GOT3 (cell line): ENCODE results near the gene FBH1.
"Not testable (repeated sequence)": the region's sequence is repeated elsewhere in the genome, so short reads cannot be mapped to it uniquely, and the experiment has no call there.

Experiments used
- DNase-seq: peaks from one replicate; lab custom pipeline; 2025; ENCODE audit warnings: mixed read lengths; lab: John Stamatoyannopoulos, UW

Gene FBH1

DNA sequence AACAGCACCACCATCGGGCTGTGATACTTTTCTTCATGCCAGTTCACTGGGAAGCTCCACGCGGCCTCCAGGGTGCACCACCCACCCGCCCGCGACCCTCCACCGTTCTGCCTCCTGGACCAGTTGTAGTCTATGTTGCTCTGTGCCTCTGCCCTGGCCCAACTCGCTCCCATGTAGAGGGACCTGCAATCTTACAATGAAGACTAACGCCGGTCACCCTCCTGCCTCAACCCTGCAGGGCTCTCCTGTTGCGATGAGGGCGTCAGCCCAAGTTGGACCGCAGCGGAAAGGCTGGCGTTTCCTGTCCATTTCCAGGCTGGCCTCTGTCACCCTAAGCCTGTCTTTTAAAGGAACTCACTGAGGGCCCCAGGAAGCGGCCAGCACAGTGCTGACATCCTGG is 52.4 kb downstream of the FBH1 start:
- no peak for DNase-seq

DNA sequence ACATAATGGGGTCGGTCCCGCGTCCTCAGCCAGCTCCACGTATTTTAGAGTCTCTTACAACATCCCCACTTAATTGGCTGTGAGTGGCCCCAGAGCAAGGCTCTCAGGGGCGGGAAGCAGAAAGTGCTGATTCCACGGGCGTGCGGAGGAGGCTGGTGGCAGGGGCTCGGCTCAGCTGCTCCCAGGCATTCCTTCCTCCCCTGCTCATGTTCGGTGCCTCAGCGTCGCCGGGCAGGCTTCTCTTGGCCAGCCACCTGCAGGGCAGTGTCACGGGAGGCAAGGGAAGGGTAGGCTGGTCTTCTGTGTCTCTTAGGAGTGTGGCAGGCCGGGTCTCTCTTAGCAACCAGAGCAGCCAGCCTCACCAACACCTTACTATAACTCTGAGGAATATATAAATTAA is 53.5 kb downstream of the FBH1 start:
- no peak for DNase-seq

DNA sequence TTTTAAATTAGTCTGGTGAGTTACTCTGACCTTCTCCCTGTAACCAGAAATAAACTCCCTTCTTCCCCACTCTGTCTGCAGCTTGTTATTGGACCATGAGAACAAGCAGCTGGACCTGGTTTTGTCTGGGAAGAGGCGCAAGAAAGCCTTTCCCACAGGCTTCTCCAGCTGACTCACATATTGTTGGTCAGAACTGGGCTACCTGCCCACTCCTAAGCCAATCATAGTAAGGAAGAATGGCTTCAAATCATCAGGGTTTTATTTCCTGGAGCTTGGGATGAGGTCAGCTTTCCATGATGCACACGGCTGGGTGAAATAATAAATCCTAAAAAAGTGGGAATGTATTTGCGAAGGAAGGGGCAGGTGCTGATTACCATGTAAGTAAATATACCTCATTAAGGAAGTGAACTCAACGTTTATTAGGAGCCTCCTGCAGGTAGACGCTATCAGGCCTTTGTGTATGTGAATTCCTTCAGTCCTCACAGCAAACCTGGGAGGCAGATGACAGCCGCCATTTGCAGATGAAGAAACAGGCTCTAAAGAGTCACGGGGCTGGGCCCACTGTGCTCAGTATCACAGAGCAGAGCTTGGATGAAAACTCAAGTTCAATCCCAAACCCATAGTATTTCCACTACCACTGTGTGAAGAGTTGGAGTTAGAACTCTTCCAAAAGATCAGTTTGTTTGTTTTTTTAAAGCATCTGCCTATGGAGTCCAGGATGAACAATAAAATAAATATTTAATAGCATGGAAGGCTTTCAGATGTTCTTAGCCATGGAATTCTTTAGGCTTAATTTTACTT is 54.5 kb downstream of the FBH1 start:
- peak; percentile 43 for DNase-seq

DNA sequence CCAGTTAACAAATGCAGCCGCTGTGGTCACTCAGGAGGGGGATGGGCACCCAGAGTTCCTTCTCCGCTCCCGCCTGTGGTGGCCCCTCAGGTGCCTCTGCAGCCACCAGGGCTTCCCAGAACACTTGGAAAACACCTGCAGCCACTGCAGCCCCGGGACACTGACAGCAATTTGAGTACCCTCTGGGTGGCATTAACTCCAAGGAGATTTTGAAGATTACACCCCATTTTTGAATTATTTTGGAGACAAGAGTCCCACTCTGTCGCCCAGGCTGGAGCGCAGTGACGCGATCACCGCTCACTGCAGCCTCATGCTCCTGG is 55.1 kb downstream of the FBH1 start:
- no peak for DNase-seq

DNA sequence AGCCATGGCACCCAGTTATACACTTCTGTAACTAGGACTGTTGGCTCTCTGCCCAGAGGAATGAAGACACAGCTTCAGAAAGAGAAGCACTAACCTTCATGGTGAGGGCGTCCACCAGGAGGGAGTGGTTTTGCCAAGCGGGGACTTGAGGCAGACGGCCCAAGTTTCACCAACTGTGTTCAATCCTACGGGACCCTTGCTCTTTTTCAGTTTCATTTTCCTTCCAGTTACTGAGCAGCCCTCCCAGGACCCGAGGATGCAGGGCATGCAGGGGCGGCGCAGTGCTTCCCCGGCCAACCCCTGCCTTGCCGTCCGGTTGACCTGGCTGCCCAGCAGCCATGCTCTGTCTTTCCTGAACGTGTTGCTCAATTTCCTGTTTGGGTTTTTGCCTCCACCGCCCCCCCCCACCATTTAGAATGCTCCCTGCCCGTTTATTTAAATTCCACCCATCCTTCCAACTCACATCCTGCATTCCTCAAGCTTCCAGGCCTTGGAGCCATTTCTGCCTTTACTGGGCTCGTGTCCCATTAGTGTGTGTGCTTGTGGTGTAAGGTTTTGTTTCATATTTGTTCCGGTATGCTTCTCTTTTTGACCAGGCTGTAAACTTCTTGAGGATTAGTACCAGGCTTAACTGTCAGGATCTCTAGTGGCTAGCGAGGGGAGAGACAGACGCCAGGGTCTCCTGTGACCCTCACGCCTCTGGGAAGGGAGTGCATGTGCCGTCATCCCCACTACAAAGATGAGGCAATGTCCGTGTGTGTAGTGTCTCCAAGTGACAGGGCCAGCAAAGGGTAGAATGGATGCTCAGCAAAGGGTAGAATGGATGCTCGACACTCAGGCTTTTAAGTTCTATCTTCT is 55.7 kb downstream of the FBH1 start:
- no peak for DNase-seq

DNA sequence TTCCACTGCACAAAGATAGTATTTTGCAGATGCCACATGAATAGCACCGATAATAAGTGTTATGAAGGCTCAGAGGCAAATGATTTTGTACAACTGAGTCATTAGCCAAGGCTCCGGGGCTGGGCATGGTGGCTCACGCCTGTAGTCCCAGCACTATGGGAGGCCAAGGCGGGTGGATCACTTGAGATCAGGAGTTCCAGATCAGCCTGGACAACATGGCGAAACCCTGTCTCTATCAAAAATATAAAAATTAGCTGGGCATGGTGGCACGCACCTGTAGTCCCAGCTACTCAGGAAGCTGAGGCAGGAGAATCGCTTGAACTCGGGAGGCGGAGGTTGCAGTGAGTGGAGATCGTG is 56.4 kb downstream of the FBH1 start:
- DNase-seq: not testable (repeated sequence)

DNA sequence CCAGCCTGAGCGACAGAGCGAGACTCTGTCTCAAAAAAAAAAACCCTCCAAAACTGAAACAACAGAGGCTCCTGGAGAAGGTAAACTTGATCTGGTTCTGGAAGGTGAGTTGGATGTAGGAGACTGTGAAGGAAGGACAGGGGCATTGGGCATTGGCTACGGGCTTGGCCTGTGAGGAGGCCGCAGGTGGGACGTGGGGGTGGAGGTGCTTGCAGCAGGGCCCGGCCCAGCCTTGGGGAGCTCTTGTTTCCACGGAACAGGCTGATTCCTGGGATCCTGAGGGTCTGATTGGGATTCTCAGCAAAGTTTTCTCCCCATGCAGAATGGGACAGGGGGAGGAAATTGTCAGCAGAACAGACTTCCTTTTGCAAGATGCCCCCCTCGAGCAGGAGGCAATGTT is 56.7 kb downstream of the FBH1 start:
- no peak for DNase-seq

DNA sequence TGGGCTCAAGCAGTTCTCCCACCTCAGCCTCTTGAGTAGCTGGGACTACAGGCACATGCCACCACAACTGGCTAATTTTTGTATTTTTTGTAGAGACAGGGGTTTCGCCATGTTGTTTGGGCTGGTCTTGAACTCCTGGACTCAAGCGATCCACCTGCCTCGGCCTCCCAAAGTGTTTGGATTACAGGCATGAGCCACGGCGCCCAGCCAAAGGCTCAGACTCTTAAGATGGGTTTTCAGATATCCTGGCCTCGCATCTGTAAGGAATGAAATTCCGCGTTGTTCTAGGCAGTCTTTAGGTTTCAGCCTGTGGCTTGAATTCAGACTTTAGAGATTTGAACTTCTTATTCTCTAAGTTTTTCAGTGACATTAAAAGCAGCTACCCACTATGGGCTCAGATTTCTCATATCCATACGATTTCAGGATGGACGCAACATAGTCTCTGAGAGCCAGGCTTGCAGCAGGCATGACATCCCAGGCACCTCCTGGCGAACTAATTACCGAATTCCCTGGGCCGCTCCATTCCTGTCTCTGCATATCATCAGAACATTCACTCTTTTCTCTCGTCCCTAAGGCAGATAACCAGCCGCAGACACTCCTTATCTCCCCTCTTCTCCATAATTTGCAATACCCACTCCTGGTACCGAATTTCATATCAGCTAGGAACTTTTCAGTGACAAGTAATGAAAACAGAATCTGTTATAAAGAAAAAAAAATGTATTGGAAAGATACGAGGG is 57.6 kb downstream of the FBH1 start:
- no peak for DNase-seq

DNA sequence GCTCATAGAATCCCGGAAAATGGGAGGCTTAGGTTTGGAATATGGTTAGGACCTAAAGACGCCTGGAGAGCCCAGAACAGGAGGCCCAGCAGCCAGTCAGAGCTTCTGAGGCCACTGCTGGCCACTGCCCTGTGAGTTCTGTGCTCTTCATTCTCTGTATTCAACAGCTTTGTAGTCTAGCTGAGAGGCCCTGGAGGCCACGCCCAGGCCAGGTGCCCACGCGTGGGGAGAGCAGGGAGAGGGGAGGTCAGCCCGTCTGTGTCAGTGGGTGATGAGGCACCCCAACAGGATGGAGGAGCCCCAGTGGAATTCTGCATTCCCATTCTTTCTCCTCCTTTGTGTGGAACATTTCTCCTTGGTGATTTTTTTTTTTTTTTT is 58.2 kb downstream of the FBH1 start:
- no peak for DNase-seq

DNA sequence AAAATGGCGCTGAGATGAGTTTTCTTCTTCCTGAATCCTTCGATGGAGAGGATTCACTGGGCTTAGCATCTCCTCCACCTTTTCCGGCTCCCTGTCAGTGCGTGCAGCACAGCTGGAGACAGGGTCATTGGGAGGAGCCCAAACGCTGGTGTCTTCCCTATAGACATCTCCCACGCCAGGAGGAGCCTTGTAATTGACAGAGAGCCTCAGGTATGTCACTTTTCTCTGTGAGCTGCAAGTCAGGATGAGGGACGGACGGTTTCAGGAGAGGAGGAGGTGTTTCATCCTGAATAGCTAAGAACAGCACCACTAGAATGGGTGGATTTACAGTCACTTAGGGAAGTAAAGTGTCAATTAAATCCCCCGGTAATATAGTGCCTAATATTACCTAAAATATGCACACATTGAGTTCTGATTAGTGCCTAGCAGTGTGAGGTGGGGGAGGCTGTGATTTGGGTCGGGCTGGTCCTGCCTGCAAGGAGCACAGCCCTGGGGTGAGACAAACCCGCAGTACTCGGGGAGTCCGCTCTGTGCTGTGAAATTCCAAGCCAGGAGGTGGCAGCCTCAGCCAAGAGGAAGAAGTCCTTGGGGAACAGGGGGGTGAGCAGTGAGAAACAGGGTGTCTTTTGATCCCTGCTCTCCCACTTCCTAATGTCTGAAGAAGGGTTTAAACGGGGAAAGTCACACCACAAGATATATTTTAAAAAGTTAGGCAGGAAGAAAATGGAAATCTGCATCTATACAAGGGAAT is 59.1 kb downstream of the FBH1 start:
- DNase-seq: no peak

DNA sequence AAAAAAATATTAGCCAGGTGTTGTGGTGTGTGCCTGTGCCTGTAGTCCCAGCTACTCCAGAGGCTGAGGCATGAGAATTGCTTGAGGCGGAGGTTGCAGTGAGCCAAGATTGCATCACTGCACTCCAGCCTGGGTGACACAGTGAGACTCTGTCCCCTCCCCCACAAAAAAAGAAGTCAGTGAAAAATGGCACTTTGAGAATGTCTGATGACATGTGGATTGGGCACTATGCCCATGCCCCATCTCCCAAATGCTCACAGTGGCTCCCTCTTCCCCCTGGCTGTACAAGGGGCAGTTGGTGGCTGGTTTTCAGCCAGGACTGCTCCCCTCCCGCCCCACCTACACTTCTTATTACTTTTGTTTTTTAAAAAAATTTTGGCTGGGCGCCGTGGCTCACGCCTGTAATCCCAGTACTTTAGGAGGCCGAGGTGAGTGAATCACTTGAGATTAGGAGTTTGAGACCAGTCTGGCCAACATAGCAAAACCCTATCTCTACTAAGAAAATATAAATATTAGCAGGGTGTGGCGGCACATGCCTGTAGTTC is 61.2 kb downstream of the FBH1 start:
- DNase-seq: no peak

DNA sequence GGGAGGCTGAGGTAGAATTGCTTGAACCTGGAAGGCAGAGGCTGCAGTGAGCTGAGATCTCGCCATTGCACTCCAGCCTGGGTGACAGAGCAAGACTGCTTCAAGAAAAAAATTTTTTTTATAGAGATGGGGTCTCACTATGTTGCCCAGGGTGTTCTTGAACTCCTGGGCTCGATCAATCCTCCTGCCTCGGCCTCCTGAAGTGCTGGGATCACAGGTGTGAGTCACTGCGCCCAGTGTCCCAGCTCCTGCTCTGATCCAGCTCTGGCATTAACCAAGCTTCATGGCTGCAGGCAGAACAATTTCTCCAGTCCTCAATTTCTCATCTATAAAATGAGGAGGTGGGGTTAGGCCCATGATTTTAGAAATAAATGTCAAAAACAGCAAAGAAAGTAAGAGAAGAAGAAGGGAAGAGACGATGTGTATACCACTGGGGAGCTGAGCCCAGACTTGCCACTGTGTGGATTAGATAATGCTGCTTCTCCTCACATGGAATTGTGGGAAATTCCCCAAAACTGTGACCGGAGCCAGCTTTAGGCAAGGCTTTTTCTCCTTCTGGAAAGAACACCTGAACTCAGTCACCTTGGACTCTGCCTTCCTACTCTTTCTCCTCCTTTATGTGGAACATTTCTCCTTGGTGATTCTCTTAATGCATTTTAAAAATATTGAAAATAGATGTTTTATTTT is 61.8 kb downstream of the FBH1 start:
- no peak for DNase-seq

DNA sequence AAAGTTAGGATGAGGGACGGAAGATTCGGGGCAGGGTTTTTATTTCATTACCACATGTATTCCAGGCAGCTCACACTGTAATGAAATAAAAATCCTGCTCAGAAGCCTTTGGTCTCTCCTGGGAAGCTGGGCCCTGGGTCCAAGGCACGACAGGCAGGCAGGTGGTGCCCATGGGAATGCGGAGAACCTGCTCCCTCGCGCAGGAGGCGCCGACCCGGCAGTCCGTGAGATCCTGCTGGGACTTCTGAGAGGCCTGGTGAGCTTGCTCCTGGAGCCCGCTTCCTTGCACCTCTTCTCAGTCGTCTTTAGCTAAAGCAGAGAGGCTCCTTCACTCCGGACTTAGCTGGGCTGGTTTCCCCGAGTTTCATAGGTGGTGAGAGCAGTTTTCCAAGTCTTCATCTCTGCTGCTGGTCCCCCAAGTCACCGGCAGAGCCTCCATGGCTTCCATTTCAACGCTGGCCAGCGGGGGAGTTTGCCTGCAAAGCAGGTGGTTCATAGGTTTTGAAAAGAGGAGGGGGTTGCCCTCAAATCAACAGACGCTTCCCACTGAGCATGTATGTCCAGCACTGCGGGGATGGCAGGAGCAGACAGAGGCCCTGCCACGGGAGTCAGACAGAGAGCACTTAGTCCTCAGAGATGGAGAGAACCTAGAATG is 62.8 kb downstream of the FBH1 start:
- no peak for DNase-seq

DNA sequence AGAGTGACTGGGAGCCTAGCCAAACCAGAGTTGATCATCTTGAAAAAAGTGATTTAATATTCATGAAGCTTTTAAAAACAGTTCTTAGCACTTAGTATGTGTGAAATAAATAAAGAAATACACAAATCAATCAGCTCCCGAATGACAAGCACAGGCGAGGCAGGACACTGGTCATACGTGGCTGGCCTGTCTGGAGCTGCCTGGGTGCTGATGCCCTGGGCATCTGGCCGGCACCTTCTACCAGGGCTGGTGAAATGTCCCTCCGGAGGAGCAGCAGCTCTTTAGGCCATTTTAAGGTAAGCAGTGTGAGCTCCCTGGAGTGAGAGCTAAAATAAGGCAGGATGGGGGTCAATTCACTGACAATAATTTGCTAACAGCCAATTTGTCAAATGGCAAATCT is 63.6 kb downstream of the FBH1 start:
- DNase-seq: no peak

DNA sequence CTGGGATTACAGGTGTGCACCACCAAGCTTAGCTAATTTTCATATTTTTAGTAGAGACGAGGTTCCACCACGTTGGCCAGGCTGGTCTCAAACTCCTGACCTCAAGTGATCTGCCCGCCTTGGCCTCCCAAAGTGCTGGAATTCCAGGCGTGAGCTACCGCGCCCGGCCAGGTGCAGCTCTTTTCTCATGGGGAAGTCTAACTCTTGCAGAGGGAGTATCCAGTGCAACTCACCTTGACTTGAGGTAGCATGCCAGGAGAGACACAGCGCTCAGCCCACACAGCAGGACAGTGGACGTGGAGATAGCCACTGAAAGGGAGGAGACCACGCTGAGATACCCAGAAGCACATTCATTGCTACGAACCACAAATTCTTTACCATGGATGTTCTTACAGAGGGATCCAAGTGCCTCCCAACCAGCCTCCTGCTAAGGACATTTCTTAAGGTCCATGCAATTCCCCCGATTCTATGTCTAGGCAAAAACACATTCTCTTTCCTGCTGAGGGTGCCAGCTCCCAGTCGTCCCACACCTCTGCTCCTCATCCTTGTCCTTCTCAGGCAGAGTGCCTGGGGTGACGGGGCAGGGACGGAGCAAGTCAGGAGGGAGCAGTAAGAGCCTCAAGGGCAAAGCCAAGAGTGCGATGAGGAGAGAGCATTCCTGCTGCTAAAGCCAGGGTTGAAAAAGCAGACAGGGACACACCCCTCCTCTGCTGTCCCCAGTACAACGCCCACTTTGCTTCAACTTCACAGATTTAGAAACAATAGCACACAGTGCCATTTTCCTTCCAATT is 66.3 kb downstream of the FBH1 start:
- DNase-seq: no peak

DNA sequence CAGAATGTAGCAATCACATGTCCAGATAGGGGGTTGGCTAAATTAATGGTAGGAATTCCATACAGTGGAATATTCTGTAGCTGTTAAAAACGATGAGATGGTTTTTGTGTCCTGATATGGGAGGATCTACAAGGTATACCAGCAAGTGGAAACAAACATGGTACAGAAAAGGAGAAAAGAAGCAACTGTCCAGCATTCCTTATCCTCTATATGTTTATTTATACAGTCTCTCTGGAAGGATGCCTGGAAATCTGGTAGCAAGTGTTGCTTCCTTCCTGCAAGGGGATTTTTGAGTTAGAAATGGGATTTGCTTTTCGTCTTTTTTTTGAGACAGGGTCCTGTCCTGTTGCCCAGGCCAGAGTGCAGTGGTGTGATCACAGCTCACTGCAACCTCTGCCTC is 68.0 kb downstream of the FBH1 start:
- no peak for DNase-seq

DNA sequence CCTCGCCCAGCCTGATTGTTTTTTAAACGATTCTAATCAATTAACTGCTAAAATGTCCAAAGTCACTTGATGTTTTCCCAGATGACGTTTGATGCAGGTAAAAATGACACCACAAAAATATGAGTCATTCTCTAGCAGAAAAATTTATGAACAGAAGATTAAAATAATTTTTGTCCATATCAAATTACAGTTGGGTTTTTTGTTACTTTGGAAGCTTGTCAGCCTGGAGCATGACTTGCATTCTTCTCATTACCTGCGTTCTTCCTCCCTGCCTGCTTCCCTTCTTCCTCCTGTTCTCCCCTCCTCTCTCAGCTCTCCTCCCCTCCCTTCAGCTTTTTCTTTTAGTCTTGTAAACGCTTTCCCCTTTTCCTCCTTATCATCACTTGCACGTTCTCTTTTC is 68.6 kb downstream of the FBH1 start:
- no peak for DNase-seq

DNA sequence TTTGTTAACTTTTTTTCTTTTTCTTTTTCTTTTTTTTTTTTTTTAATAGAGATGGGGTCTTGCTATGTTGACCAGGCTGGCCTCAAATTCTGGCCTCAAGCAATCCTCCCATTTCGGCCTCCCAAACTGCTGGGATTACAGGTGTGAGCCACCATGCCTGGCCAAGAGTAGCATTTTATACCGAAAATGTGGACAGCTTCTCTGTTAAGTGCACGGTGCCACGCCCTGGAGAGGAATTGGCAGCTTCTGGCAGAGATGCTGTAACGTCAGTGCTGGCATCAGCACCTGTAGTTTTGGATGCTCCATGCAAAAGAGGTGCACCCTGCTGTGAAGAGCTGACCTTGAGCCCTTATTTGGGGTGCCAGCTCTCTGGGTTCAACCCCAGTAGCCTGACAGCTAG is 69.1 kb downstream of the FBH1 start:
- no peak for DNase-seq

DNA sequence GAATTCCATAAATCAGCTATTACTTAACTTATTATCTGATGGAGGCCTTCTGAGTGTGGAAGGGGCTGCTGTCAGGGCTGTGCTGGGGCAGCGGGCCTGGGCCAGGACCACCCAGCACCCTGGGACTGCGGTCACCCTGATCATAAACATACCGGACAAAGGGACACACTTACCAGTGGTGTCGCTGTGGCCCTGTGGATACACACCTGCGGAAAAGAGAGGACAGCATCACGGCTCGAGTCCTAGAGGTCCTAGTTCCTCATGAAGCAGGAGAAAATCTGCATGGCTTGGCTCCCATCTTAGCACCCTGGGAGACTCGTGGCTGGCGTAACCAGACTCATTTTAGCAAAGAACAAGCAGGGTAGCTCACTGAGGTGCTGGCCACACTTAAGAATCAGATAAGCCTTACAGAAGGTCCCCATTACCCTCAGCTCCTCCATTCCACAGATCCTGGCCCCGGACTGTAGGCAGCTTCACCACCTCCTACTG is 69.6 kb downstream of the FBH1 start:
- DNase-seq: no peak
